Stimulated activated CD4-positive, alpha-beta T cell treated with anti-CD3 and anti-CD28 coated beads, Interleukin-4, amount 100 ng/mL, for 48 hours (primary cell): ENCODE data around the gene SHTN1.

Source experiments
- DNase-seq, 2 donors: peaks; one replicate each; pipeline ENCODE4 v3.0.0-alpha.2; 2020; ENCODE audit warnings: low read depth in 2 of 2

SHTN1 gene

DNA sequence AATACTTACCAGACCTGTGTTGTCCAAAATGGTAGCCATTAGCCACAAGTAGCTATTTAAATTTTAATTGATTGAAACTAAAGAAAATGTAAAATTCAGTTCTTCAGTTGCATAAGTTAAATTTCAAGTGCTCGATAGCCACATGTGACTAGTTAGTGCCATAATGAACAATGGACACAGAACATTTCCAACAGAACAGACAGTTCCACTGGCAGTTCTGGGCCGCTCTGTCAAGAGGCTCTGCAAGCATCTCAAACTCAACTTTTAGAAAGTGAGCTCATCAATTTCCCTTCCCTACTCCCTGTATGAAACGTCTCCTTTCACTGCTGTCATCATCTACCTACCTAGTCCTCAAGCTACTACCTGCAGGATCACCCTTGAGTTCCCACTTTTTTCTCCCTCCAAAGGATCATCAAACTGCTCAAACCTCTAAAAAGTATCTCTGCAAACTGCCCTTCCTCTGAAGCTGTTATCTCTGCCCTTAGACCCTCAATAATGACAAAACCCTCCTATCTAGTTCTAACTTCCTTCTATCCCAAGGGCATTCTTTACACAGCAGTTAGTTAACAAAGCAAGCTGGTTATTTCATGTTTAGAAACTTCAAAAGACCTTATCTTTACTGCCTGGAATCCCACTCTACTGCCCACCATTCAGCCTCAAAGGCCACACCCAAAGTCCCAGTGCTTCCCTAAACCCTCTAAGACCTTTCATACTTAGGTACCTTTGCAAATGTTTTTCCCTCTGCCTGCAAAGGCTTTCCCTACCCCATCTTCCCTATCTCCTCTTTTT, 20.6 kb downstream of the SHTN1 start:
- no peak for DNase-seq

DNA sequence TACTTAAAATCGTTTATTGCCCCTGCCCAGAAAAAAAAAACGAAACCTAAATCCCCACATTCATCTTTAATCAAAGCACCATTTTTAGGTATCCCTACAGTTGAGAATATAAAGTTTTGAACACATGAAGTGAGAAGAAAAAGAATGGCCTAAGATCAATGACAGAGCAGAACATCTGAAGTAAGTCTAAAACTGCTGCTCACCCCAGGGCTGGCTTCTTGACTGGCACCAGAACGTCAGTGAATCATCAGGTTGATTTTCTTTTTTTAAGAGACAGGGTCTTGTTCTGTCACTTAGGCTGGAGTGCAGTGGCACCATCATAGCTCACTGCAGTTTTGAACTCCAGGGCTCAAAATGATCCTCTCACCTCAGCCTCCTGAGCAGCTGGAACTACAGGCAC, 24.9 kb downstream of the SHTN1 start:
- DNase-seq, result no peak

DNA sequence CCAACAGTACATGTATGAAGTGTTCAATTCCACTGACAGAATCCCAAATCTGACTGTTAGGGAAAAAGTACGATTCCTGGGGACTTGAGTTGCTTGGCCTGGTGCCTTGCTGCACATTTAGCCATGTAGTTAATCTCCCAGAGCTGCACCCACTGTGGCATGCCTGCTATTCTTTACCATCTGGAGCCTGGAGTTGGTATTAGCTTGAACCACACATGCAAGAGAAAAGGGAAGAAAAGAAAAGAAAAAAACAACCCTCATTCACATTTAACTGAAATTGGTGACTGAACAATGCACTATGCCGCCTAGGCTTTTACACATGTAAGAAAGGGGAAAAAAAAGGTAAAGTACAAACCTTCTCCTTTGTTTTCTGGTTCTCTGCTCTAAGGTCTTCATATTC, 26.1 kb downstream of the SHTN1 start:
- DNase-seq, result no peak

DNA sequence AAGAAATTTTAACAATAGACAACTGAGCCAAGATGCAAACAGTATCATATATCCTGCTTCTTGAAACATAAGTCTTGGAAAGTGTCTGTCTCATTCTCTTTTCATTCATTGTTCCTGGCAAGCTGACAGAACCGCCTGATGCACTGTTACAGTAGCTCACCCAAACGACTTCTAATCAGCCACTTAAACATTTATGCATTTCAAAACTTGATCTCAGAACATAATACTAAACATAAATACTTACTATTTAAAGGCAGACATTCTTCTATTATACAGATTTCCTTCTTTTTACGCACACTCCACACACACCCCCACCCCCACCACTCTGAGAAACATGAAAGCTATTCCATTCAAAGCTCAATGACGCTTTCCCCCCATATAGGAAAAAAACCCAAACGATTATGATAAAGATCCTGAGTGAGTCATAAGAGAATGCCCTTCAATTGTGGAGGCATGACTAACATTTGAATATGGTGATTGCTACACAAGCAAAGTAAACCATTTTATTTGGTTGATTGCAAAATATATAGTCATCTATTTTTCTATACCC, 30.5 kb downstream of the SHTN1 start:
- DNase-seq, result no peak

DNA sequence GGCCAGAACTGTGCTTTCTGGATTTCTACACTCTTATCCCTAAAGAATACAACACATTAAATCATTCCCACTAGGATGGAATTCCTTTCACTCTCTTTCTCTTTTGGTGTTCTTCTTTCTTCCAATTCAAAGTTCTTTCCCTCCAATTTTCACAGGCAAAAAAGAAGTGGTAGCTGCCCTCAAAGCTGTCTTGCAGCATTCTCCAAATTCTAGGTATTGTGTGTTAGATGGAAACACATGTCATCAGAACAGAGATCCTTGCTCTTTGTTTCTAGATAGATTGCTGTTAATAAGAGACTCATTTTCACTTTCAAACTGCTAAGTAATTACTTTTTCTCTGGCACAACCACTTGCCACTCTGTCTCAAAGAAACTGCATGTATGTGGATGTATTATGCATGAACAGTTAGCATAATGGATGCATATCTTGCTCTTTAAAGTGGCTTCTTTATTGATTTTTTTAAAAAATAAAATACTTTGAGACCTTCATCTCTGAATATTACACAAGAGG, 31.0 kb downstream of the SHTN1 start:
- no peak for DNase-seq

DNA sequence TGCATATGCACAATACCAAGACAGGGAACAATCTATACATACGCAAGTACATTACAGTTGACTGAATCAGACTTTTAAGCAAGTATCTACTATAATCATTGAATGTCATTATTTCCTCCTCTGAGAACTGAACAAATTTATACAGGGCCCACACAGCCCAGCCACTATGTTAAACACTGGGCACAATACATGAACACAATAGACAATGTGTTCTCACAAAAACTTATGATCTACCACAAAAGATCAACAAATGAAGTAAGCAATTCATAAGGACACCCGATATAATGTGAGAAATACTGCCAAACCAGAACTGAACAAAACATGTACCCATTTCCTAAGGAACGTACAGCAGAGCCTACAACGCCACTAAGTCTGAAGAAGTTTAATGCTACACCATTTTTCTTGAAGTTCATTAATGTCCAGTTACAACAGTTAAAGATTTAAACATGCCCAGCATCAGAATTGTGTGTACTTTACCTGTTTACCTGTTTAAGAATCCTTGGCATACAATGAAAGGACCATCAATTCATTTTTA, 31.5 kb downstream of the SHTN1 start:
- DNase-seq, result no peak

DNA sequence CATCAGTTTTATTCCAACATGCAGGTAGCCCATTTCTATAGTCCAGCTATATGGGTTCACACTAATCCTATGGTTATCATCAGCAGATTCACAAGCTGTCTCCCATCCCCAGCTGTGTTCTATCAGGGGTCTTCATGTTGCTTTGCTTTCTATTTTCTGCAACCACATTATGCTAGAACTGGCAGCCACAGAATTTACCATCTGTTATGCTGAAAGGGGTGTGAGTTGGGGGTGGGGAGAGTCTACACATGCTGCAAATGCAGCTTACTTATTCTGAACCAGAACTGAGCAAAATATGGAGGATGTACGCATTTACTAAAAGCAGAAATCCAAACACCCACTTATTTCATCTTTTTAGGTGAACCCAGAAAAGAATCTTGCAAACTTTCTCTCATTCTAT, 32.9 kb downstream of the SHTN1 start:
- DNase-seq, result no peak

DNA sequence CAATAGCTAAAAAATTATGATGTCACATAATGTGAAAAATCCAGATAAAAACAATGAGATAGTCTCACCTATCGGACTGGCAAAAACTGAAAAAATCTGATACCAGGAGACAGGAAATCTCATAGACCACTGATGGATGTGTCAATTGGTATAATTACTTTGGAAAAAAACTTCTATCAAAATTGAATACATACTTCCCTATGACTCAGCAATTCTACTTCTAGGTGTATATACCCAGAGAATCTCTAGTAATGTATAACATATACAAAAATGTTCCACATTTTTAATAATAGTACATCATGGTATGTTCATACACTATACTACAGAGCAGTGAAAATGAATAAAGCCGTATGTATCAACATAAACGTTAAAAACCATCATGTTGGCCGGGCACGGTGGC, 34.9 kb downstream of the SHTN1 start:
- DNase-seq, result no peak

DNA sequence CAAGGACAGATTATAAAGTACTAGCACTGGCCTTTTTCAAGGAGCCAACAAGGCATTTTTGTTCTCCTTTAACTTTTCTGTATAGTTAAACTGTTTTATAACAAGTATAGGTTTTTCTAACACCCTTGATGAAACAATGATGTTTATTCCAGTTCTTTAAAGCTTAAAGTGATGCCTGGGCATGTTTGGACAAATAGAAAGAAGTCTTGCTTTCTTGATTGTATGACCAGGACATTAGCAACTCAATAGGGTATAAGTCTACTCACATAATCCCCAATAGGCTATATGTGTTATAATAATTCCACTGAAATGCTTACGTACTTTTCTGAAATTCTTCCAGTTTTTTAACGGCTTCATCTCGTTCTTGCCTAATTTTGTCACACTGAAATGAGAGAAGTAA, 36.7 kb downstream of the SHTN1 start:
- no peak for DNase-seq

DNA sequence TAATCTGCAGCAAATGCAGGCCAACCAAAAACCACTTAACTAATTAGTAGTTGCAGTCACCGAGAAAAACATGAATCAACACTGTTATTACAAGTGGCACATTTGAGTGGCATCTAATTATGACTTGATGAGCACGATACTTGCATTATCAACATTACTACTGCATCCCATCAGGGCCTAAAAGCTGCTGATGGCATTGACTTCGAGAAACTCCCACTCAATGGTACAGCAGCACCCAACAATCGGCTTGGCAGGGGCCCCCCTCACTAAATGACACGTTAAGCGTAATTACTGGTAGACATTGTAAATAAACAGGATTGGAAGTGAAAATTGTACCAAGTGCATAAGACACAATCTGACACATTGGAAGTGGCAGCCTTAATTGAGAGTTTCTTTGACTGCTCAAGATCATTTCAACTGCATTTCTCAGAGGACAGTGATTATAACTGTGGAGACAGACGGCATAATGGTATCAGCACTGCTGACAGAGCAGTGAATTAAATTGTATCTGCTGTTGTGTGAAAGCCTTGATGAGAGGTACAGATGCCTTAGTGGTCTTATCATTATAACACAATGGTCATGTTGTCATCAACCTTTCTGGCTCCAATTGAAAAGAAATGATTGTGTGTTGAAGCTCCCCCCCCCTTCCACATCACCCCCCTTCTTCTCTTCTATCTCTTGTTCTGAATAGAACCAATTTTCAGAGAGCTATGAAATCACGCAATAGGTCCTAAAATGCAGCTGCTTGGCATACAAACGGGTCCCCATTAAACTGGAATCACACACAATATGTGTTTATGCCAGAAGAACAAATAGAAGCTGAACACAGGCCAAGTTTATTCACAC, 43.4 kb downstream of the SHTN1 start:
- no peak for DNase-seq

DNA sequence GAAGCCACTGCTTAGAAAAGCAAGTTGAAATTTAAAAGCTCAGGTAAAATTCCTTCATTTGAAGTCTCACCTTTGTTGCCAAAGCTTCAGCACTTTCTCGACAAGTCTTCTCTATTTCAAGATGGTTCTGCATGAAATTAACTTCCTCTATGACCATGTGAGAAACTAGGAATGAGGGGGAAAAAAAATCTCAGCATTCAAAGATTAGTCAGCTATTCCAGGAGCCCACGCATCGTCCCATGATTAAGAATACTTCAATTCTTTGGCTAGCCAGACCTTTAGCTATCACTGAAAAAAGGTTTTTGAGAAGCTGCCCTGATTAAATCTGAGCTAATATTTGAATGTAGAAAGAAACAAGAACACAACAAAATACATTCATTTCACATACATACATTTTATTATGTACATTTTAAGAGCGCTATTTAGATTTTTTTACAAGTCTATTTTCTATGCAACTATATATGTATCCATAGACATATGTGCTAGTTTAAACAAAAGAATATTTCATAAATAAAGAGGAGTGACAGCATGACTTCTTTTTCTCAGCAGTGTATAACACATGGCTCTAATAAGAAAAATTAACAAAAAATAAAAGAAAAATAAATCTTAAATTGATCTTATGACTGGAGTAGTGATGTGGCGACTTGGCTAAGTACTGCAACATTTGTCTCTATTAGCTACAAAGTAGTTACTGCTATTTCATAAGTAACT, 44.8 kb downstream of the SHTN1 start:
- DNase-seq, result no peak

DNA sequence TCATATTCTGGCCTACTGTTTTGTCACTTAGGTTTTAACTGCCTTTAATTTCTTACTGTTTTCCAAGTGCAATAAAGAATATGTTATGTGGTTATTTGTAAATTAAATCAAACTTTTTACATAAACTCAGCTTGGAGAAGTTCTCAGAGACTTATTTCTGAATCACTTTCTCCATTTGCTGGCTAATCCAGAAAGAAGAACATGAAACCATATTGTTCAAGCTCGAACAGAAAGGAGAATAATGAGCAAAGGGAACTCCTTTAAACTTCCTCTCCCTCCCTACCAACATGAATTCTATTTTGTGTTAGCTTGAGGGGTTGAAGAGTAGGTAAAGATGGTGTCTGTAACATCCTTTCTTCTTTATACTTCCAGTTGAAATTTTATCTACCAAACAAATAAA, 52.3 kb downstream of the SHTN1 start:
- no peak for DNase-seq

DNA sequence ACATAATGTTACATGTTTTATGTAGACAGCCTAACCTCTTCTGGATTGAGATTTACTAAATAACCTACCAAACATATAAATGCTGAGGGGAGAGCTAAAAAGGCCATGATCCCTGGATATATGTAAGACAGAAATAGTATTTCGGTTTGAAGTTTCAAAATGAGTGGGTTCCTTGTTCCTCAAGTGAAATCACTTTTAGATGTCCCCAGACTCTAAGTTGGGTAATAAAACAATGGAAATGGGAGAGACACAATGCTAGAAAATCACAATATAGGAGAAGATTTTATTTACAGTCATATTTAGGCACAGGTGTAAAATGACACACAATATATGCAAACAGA, 56.5 kb downstream of the SHTN1 start:
- no peak for DNase-seq

DNA sequence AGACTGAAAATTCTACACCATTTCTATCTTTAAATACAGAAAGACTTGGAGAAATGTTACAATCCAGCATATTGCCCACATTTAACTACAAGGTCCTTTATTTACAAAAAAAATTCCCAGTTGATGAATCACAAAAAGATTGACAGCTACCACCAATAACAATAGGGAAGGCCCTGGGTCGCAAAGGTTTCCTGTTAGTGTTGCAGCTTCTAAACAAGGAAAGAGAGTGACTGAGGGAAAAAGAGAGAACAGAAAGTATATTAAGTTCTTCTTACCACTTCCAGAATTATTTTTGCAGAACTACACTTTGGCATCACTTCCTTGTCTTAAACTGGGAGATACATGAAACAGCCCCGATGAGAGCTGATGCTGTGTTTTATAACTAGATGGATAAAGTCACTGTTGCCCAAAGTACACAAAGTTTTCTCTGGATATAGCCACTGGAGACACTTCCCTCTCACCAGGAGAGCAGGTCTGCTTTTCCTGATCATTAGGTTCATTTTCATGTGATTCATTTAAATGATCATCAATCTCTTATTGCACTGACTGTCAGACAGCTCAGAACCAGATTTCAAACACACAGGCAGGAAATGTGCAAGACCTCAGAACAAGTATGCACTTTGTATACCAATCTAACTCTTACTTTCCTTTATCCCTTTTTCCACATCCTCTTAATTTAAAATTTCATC, 57.0 kb downstream of the SHTN1 start:
- DNase-seq, result no peak

DNA sequence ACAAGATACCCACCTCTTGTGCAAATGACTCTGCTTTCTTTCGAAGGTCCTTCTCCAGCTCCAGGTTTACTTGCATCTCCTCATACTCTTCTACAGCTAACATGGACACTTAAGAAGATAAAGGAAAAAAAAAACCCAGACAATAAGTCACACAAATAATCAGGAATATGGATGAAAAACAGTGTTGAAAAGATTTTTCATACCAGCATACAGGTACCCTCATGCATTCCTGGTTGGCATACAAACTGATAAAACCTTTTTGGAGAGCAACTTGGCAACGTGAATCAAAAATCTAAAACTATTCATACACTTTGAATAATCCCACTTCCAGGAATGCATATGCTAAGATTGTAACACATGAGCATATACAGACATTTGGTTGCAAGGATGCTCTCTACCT, 60.1 kb downstream of the SHTN1 start:
- DNase-seq, result no peak

DNA sequence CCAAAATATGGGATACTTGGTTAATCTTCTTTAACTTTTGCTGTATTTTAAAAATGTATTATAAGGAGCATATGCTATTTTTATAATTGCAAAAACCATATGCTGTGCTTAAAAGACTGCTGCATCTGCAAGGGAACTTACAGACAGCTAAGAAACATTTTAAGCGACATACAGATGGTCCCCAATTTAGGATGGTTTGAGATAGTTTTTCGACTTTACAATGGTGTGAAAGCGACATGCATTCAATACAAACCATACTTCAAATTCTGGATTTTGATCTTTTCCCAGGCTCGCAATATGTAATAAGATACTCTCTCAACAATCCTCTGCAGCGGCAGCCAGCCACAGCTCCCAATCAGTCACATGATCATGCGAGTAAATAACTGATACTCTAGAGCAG, 73.2 kb downstream of the SHTN1 start:
- no peak for DNase-seq

DNA sequence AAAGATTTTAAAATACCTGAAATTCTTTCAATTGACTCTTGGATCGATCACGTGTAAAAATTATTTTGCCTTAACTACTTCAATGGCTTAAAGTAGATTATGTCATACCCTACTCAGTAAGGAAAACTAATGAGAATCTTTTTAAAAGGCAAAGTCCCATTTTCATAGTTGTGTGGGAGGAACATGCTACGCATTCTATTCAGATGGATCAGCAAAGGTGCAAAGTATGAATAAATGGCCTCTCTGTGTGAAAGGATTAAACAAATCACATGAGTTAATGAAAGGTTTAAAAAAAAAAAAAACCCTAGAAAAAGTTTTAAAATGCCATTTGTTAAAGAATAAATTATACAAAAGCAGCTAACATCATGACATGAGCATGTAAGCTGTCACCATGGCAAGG, 78.6 kb downstream of the SHTN1 start:
- DNase-seq, result no peak

DNA sequence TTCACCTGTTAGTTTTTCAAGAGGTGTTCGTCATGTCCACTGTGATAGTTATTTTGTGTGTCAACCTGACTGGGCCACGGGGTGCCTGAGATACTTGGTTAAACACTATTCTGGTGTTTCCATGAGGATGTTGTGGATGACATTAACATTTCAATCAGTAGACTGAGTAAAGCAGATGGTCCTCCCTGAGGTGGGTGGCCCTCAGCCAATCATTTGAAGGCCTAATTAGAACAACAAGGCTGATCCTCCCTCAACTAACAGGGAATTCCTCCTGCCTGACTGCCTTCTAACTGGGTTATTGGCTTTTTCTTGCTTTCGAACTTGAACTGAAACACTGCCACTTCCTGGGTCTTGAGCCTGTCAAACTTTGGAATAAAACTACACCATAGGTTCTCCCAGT, 79.9 kb downstream of the SHTN1 start:
- DNase-seq, result no peak

DNA sequence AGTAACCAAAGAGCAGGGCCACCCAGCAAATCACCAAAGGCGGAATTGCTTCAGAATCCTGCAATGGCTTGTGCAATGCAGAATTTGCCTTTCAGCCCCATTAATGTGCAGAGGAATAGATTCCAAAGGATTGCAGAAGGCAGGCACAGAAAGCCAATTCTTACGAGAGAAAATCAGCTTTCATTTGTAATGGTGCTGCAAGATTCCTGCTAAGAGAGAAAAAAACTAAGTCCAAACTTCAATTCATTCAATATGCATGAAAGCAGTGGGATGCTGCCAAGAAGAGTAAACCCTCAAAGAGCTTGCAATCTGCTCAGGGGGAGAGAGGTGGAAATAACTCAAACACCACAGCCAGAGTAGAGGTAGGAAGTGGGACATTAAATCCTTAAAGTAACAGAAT, 85.3 kb downstream of the SHTN1 start:
- no peak for DNase-seq

DNA sequence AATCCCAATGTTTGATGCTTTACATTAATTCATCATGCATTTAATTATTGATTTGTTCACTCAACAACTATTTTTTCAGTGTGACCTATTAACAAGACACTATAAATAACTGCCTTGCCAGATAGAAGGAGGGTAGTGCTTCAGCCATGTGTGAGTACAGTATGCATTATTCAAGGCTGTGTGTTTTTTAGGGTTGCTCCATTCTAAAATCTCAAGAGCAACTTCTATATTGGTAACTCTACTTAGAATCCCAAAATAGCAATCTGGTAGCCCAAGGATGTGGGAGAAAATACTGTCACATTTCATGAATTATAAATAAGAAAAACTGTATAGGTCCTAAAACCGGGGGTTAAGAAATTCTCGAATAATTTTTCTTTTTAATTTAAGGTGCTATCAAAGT, 85.8 kb downstream of the SHTN1 start:
- no peak for DNase-seq

DNA sequence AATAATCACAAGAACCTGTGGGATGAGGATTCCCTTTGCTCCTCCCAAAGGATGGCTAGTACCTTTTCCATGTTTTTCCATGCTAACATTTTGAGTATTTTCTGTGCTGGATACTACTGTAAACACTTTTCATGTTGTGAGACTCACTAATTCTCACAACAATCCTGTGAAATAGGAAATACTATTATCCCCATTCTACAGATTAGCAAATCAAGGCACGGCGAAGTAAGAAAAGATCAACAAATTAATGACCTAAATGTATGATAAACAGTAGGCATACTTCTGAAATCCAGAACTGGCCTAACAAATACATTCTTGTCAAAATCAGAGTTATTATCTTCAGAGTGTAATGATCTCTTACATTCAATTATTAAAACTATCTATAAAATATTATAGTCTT, 86.4 kb downstream of the SHTN1 start:
- DNase-seq, result no peak
